HFF-Myc (cell line): Measurements from ENCODE around the gene WDR1.

ENCODE experiments used
- DNase-seq: peaks from one replicate; pipeline ENCODE4 v3.0.0-alpha.2; 2011; ENCODE audit warnings: low read depth; ENCODE audit errors: extremely low read depth
- H3K4me3 ChIP-seq: replicated peaks from 2 replicates; pipeline ENCODE4 v1.5.1; 2011; ENCODE audit warnings: low read depth, mild to moderate bottlenecking, control low read depth, low read length
- CTCF ChIP-seq: IDR thresholded peaks from 2 replicates; pipeline ENCODE4 v1.5.1; 2012; ENCODE audit warnings: mild to moderate bottlenecking, low read depth, low read length, control low read depth; ENCODE audit errors: missing control alignments

Gene WDR1

DNA sequence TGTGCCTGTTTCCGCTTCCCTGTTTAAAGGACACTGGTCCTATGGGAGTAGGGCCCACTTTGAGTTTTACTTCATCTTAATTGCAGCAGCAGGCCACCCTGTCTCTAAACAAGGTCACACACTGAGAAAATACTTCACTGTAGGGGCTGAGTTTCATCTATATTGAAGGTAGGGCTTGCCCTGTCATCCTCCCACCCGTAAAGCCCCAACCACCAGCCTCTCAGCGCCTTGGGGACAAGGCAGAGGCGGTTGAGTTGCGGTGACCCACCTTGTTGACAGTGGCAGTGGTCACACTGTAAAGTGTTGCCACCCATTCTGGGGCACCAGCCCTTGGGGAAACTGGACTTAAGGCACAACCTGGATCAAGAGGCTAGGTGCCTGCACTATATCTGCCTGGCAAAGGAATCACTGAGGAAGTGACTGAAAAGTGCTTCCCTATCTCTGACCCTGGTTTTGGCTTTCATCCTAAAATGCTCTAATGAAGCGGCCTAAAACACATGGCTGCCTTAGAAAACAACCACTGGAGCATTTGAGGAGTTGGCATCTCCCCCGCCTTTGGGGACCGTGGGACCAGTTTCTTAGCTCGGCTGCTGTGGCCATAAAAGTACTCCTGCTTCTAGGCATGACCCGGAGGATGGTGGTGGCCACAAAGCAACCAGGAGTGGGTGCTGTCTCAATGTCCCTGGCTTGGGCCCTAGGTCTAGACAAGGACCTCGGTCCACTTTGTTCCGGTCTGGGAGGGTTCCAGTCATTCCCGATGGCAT, 7.8 kb upstream of the WDR1 start:
- TF ChIP-seq CTCF: no peak
- H3K4me3 ChIP-seq: no peak overlapping the region
- DNase-seq: no peak

DNA sequence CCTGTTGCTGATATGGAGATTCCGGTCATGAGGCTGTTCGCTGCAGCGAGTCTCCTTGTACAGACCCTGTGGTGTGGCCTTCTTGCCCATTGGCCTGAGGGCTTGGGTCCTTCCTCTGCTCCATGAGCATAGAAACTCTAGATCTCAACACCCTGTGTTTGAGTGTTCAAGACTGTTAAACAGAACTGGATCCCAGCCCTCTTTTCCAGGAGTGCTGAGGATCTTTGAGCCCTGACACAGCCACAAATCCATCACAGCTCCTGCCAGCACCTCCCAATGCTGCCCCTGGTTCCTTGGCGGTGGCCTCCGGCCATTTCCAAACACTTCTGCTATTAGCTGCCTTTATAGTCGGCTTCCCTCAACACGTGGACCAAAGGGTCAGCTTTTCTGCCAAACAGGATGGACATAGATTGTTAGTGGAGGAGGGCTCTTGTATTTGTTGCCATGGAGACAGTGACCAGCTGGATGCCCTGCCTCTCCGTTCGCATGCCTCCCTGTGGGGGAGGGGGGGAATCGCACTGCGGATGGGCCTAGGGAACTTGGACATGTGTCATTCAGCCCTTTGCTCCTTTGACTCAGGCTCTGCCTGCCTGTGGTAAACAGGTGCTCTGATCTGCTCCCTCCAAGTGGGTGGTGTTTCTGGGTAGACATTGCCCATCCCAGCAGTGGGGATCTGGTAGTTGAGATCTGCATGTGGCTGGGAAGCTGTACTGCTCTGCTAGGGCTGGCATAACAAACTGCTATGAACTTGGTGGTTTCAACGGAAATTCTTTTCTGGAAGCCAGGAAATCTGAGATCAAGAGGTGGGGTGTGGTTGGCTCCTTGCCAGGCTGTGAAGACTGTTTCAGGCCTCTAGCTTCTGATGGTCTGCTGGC, 6.9 kb upstream of the WDR1 start:
- TF ChIP-seq CTCF: no peak
- H3K4me3 ChIP-seq: no peak overlapping the region
- DNase-seq: no peak

GRCh38 chr4:10122236-10122932, 5.8 kb upstream of the WDR1 start:
- DNase-seq: no peak
- TF ChIP-seq CTCF: no peak
- H3K4me3 ChIP-seq: no peak overlapping the region

DNA sequence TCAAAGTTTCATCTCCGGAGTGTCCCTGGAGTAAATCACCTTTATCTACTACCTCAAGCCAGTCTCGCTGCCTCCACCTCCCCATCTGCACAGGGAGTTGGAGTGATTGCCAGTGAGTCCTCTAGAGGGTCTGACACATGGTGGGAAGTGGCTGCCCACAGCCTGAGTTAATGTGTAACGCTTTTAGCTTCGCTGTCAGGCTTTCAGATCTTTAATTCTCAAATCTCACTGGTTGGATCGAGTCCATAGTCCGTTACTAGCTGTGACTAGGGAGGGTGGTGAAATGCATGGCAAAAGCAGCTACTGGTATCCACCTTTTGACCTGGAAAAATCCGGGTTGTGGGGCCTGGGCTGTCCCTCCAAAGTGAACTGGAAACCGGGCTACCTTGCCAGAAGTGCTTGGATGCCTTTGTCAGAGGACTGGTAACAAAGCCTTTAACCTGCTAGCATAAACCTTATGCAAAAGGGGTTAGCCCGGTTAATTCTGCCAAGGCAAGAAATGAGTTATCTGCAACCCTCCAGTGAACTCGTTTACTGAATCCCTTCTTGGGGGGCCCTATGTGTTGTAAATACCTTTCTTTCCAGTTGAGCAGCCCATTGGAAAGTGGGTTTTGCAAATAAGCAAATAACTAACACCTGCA, 5.1 kb upstream of the WDR1 start:
- H3K4me3 ChIP-seq: no peak overlapping the region
- no peak for TF ChIP-seq CTCF
- DNase-seq: no peak

GRCh38 chr4:10120943-10121567, 4.5 kb upstream of the WDR1 start:
- TF ChIP-seq CTCF: no peak
- no peak overlapping the region for H3K4me3 ChIP-seq

GRCh38 chr4:10119773-10120172, 3.2 kb upstream of the WDR1 start:
- no peak for TF ChIP-seq CTCF
- no peak overlapping the region for H3K4me3 ChIP-seq
- no peak for DNase-seq

More at GRCh38 chr4:10120943-10121567, 4.5 kb upstream of the WDR1 start:
- DNase-seq: no peak
